HepG2 (cell line): ENCODE data around the gene C1QB.

Experiments used
- CHD2 ChIP-seq: IDR thresholded peaks from 2 replicates; pipeline ENCODE4 v1.6.1; 2011; ENCODE audit warnings: low read depth, low read length, improper control_type of control experiment
- ELF1 ChIP-seq: sonication (generic); formaldehyde crosslinking; IDR thresholded peaks from 2 replicates; pipeline ENCODE4 v1.4.0; 2020; ENCODE audit warnings: missing genetic modification reagents
- ETV5 ChIP-seq: IDR thresholded peaks from 2 replicates; pipeline ENCODE4 v1.6.1; 2018; ENCODE audit warnings: missing biosample characterization, missing genetic modification reagents, inconsistent platforms, borderline replicate concordance
- KLF13 ChIP-seq: sonication (generic); formaldehyde crosslinking; IDR thresholded peaks from 2 replicates; pipeline ENCODE4 v1.4.0; 2020; ENCODE audit warnings: mild to moderate bottlenecking, missing genetic modification reagents
- POLR2A ChIP-seq, 2 experiments: IDR thresholded peaks; 2 replicates each; pipeline ENCODE4 v1.6.1; 2011; ENCODE audit warnings: low read depth in 2 of 2, low read length in 2 of 2, mild to moderate bottlenecking in 1 of 2, moderate library complexity in 1 of 2; ENCODE audit not compliant: insufficient read depth in 1 of 2
- SKI ChIP-seq: fragments of 450-650 bp; IDR thresholded peaks from one replicate; pipeline ENCODE4 v1.6.1; 2018; ENCODE audit warnings: mild to moderate bottlenecking; ENCODE audit not compliant: partially characterized antibody
- TCF12 ChIP-seq, 2 experiments: fragments of 450-650 bp in 1 of 2; sonication (generic) in 1 of 2; formaldehyde crosslinking in 1 of 2; IDR thresholded peaks; 2 replicates each; pipeline versions ENCODE4 v1.6.1 to v1.8.0; 2017 to 2022; ENCODE audit warnings: antibody characterized with exemption in 1 of 2, mild to moderate bottlenecking in 1 of 2, missing genetic modification reagents in 1 of 2, moderate library complexity in 1 of 2
- ZNF33B ChIP-seq: sonication (generic); formaldehyde crosslinking; IDR thresholded peaks from 2 replicates; pipeline ENCODE4 v1.5.1; 2020; ENCODE audit warnings: mild to moderate bottlenecking, missing genetic modification reagents
- ZZZ3 ChIP-seq: sonication (generic); formaldehyde crosslinking; IDR thresholded peaks from 2 replicates; pipeline ENCODE4 v1.4.0; 2020; ENCODE audit warnings: missing genetic modification reagents, mild to moderate bottlenecking, borderline replicate concordance
- TF ChIP-seq, protein P1 (sequence below): sonication (generic); formaldehyde crosslinking; IDR thresholded peaks from 2 replicates; pipeline ENCODE4 v1.8.1; 2022; ENCODE audit warnings: mild to moderate bottlenecking, missing genetic modification reagents
- TF ChIP-seq, protein P2 (sequence below), 2 experiments: IDR thresholded peaks; 2 replicates each; pipeline ENCODE4 v1.6.1; 2011 to 2012; ENCODE audit warnings: low read length in 2 of 2, borderline replicate concordance in 1 of 2, low read depth in 1 of 2, mild to moderate bottlenecking in 1 of 2, moderate library complexity in 1 of 2
- TF ChIP-seq, protein P3 (sequence below): sonication (generic); formaldehyde crosslinking; IDR thresholded peaks from 2 replicates; pipeline ENCODE4 v1.4.0; 2020; ENCODE audit warnings: mild to moderate bottlenecking, missing genetic modification reagents
- TF ChIP-seq, protein P4 (sequence below): sonication (generic); formaldehyde crosslinking; IDR thresholded peaks from 2 replicates; pipeline ENCODE4 v1.5.0; 2020; ENCODE audit warnings: mild to moderate bottlenecking, missing genetic modification reagents, moderate library complexity

DNA sequence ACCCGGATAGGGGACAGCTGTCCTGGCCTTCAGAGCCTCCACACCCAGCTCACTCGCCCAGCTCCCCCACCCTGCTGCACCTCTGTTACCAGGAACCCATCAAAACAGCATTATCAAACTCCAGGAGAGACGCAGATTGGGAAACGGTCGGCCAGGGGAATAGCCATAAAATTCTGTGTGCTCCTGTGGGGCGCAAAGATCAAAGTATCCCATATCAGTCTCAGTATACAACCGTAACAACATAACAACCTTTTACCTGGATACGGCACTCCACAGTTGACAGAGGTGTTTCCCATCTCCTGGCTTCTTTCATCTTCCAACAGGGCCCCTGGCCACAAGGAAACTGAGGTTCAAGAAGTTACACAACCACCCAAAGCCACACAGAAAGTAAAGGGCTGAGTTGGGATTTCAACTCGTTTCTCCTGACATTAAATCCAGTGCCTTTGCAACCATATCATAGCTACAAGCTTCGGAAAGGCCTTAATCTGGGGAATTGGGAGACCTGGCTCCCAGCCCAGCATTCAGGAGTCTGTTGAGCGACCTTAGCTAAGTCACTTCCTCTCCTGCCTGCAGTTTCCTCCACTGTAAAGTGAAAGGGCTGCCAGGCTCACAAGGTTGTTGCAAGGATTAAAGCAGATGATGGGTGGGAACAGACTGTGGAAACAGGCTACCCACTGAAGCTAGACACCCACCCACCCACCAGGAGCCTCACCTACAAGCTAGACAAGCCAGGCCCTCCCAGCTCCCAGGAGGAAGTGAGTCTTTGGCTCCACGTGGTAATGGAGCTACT lies 49.5 kb downstream of the C1QB start:
- no peak for TF ChIP-seq POLR2A (IDR thresholded peaks at IDR 0.05; ENCODE audit: insufficient read depth in 1 of 2, low read depth in 2 of 2, low read length in 2 of 2)
- no peak for TF ChIP-seq ZZZ3 (CRISPR knock-in tag)
- no peak for TF ChIP-seq ELF1
- TF ChIP-seq, protein P1, sequence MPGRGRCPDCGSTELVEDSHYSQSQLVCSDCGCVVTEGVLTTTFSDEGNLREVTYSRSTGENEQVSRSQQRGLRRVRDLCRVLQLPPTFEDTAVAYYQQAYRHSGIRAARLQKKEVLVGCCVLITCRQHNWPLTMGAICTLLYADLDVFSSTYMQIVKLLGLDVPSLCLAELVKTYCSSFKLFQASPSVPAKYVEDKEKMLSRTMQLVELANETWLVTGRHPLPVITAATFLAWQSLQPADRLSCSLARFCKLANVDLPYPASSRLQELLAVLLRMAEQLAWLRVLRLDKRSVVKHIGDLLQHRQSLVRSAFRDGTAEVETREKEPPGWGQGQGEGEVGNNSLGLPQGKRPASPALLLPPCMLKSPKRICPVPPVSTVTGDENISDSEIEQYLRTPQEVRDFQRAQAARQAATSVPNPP (CRISPR knock-in tag), result no peak
- TF ChIP-seq, protein P2, sequence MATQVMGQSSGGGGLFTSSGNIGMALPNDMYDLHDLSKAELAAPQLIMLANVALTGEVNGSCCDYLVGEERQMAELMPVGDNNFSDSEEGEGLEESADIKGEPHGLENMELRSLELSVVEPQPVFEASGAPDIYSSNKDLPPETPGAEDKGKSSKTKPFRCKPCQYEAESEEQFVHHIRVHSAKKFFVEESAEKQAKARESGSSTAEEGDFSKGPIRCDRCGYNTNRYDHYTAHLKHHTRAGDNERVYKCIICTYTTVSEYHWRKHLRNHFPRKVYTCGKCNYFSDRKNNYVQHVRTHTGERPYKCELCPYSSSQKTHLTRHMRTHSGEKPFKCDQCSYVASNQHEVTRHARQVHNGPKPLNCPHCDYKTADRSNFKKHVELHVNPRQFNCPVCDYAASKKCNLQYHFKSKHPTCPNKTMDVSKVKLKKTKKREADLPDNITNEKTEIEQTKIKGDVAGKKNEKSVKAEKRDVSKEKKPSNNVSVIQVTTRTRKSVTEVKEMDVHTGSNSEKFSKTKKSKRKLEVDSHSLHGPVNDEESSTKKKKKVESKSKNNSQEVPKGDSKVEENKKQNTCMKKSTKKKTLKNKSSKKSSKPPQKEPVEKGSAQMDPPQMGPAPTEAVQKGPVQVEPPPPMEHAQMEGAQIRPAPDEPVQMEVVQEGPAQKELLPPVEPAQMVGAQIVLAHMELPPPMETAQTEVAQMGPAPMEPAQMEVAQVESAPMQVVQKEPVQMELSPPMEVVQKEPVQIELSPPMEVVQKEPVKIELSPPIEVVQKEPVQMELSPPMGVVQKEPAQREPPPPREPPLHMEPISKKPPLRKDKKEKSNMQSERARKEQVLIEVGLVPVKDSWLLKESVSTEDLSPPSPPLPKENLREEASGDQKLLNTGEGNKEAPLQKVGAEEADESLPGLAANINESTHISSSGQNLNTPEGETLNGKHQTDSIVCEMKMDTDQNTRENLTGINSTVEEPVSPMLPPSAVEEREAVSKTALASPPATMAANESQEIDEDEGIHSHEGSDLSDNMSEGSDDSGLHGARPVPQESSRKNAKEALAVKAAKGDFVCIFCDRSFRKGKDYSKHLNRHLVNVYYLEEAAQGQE (IDR thresholded peaks at IDR 0.05; ENCODE audit: borderline replicate concordance in 1 of 2, low read depth in 1 of 2, low read length in 2 of 2), result no peak
- TF ChIP-seq SKI, result no peak
- no peak for TF ChIP-seq ZNF33B (CRISPR knock-in tag)
- TF ChIP-seq, protein P3, sequence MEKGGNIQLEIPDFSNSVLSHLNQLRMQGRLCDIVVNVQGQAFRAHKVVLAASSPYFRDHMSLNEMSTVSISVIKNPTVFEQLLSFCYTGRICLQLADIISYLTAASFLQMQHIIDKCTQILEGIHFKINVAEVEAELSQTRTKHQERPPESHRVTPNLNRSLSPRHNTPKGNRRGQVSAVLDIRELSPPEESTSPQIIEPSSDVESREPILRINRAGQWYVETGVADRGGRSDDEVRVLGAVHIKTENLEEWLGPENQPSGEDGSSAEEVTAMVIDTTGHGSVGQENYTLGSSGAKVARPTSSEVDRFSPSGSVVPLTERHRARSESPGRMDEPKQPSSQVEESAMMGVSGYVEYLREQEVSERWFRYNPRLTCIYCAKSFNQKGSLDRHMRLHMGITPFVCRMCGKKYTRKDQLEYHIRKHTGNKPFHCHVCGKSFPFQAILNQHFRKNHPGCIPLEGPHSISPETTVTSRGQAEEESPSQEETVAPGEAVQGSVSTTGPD (CRISPR knock-in tag), result no peak
- TF ChIP-seq TCF12 (IDR thresholded peaks at IDR 0.05), result no peak
- no peak for TF ChIP-seq TCF12 (CRISPR knock-in tag; IDR thresholded peaks at IDR 0.05)
- TF ChIP-seq, protein P4, sequence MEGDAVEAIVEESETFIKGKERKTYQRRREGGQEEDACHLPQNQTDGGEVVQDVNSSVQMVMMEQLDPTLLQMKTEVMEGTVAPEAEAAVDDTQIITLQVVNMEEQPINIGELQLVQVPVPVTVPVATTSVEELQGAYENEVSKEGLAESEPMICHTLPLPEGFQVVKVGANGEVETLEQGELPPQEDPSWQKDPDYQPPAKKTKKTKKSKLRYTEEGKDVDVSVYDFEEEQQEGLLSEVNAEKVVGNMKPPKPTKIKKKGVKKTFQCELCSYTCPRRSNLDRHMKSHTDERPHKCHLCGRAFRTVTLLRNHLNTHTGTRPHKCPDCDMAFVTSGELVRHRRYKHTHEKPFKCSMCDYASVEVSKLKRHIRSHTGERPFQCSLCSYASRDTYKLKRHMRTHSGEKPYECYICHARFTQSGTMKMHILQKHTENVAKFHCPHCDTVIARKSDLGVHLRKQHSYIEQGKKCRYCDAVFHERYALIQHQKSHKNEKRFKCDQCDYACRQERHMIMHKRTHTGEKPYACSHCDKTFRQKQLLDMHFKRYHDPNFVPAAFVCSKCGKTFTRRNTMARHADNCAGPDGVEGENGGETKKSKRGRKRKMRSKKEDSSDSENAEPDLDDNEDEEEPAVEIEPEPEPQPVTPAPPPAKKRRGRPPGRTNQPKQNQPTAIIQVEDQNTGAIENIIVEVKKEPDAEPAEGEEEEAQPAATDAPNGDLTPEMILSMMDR (CRISPR knock-in tag), result no peak
- TF ChIP-seq ETV5 (CRISPR knock-in tag), result no peak
- TF ChIP-seq CHD2, result no peak
- TF ChIP-seq KLF13 (CRISPR knock-in tag), result no peak
